ENCODE results near the gene COPS8. TPM values are rescaled to one million over a fixed set of nuclear protein-coding genes. Genes with fewer than 3 reads are reported as not detected.

The COPS8 gene
- total and polyA plus RNA-seq, 2 experiments from 2014 or later = 108 to 134 TPM

- WGBS (ENCODE audit: low lambda C conversion rate, missing lambda C conversion rate) = 89% methylated on average over 3 of the region's 3 CpGs
- H3K4me3 ChIP-seq = no peak overlapping the region
- H3K9me3 ChIP-seq (ENCODE audit: low read depth) = no peaks in the 10 kb centered on the region
- H3K27me3 ChIP-seq = no peaks in the 10 kb centered on the region
- H3K79me2 ChIP-seq = peaks cover 9% of the 10 kb centered on the region
- H3K4me1 ChIP-seq (ENCODE audit: insufficient read depth) = peaks cover 5% of the 10 kb centered on the region
- H3K36me3 ChIP-seq (replicated peaks; ENCODE audit: insufficient read depth, low read depth) = no peaks in the 10 kb centered on the region
- no peak for DNase-seq (ENCODE audit: low spot score)
- no peak overlapping the region for H3K27ac ChIP-seq
- H2AFZ ChIP-seq = no peak overlapping the region
- TF ChIP-seq EZH2 (IDR thresholded peaks at IDR 0.05; ENCODE audit: borderline replicate concordance) (no peak), CTCF (IDR thresholded peaks at IDR 0.05; ENCODE audit: poor library complexity) (no peak), EZH2phosphoT487 (IDR thresholded peaks at IDR 0.05; ENCODE audit: low read depth, severe bottlenecking, unreplicated experiment) (no peak)
- no peaks in the 10 kb centered on the region for H3K9me2 ChIP-seq (replicated peaks; ENCODE audit: insufficient read depth)
- no peaks in the 10 kb centered on the region for H4K20me1 ChIP-seq (ENCODE audit: insufficient read depth, poor library complexity, severe bottlenecking)
- H3K4me2 ChIP-seq = no peak overlapping the region
Observed at GRCh38 chr2:237099804-237100203, 14.1 kb downstream of the COPS8 start.

DNA sequence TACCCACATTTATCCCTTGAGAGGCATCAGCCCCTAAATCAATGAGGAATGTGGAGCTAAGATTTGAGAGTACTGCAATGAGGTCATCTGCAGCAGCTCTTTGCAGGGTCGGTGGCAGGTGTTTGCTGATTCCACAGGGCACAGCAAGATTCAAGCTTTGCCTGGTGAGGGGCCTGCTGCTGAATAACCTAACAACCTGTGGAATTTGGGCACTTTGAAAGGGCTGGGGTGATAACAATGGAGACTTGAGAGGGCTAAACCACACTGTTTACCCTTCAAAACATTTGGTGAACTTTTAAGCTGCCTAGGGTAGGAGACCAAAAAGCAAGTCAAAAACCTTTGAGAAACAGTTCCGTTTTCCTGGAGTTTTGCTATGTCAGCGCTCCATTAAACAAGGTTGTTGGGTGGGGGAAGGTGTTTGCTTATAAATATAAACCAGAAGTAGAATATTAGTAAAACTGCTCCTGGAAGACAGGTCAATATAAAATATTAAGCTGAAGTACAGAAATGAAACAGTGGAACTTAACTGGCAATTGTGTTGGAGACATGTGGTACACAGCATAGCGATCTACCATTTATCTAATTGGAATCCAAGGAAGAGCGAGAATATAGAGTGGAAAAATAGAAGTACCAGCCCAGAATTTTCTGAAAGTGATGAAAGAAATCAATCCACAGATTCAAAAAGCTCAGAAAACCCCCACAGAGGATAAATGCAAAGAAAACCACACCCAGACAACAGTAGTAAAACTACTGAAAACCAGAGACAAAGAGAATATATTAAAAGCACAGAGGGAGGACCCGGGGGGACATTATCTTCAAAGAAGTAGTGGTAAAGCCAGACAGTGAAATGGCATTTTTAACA lies 15.7 kb downstream of the COPS8 start:
- Histone ChIP-seq H3K27ac (no peak overlapping the region), H4K20me1 (ENCODE audit: insufficient read depth, poor library complexity, severe bottlenecking) (no peaks in the 10 kb centered on the region), H3K4me3 (no peak overlapping the region), H3K79me2 (peaks cover under 1% of the 10 kb centered on the region), H3K27me3 (no peaks in the 10 kb centered on the region), H3K36me3 (replicated peaks; ENCODE audit: insufficient read depth, low read depth) (no peaks in the 10 kb centered on the region), H3K4me2 (no peak overlapping the region), H3K9me2 (replicated peaks; ENCODE audit: insufficient read depth) (no peaks in the 10 kb centered on the region), H3K9me3 (ENCODE audit: low read depth) (no peaks in the 10 kb centered on the region), H2AFZ (no peak overlapping the region), H3K4me1 (ENCODE audit: insufficient read depth) (peaks cover 5% of the 10 kb centered on the region)
- DNase-seq (ENCODE audit: low spot score) = no peak
- WGBS (ENCODE audit: low lambda C conversion rate, missing lambda C conversion rate) = 88% methylated on average over 6 of the region's 6 CpGs
- TF ChIP-seq EZH2phosphoT487 (IDR thresholded peaks at IDR 0.05; ENCODE audit: low read depth, severe bottlenecking, unreplicated experiment) (no peak), EZH2 (IDR thresholded peaks at IDR 0.05; ENCODE audit: borderline replicate concordance) (no peak), CTCF (IDR thresholded peaks at IDR 0.05; ENCODE audit: poor library complexity) (no peak)

GRCh38 chr2:237102428-237102827 lies 16.7 kb downstream of the COPS8 start:
- H3K9me3 ChIP-seq (ENCODE audit: low read depth) = no peaks in the 10 kb centered on the region
- WGBS (ENCODE audit: low lambda C conversion rate, missing lambda C conversion rate) = 97% methylated on average over 3 of the region's 3 CpGs
- H3K27ac ChIP-seq = no peak overlapping the region
- no peaks in the 10 kb centered on the region for H4K20me1 ChIP-seq (ENCODE audit: insufficient read depth, poor library complexity, severe bottlenecking)
- H3K9me2 ChIP-seq (replicated peaks; ENCODE audit: insufficient read depth) = no peaks in the 10 kb centered on the region
- no peak for DNase-seq (ENCODE audit: low spot score)
- H2AFZ ChIP-seq = no peak overlapping the region
- H3K4me3 ChIP-seq = no peak overlapping the region
- peaks cover 5% of the 10 kb centered on the region for H3K4me1 ChIP-seq (ENCODE audit: insufficient read depth)
- no peak for TF ChIP-seq EZH2phosphoT487 (IDR thresholded peaks at IDR 0.05; ENCODE audit: low read depth, severe bottlenecking, unreplicated experiment)
- TF ChIP-seq CTCF (IDR thresholded peaks at IDR 0.05; ENCODE audit: poor library complexity) = no peak
- no peak for TF ChIP-seq EZH2 (IDR thresholded peaks at IDR 0.05; ENCODE audit: borderline replicate concordance)
- H3K4me2 ChIP-seq = no peak overlapping the region
- no peaks in the 10 kb centered on the region for H3K27me3 ChIP-seq
- no peaks in the 10 kb centered on the region for H3K36me3 ChIP-seq (replicated peaks; ENCODE audit: insufficient read depth, low read depth)
- H3K79me2 ChIP-seq = no peaks in the 10 kb centered on the region

All from hepatocyte (in vitro differentiated cells).